22Rv1 (cell line): ENCODE results near the gene TRIM33.

ENCODE experiments used
- ZFX ChIP-seq: fragments of 450-650 bp; IDR thresholded peaks from 2 replicates; pipeline ENCODE4 v1.6.1; 2017; ENCODE audit warnings: antibody characterized with exemption, borderline replicate concordance
- TF ChIP-seq, protein P1 (sequence below): fragments of 450-650 bp; IDR thresholded peaks from 2 replicates; pipeline ENCODE4 v1.5.1; 2017; ENCODE audit warnings: mild to moderate bottlenecking

DNA sequence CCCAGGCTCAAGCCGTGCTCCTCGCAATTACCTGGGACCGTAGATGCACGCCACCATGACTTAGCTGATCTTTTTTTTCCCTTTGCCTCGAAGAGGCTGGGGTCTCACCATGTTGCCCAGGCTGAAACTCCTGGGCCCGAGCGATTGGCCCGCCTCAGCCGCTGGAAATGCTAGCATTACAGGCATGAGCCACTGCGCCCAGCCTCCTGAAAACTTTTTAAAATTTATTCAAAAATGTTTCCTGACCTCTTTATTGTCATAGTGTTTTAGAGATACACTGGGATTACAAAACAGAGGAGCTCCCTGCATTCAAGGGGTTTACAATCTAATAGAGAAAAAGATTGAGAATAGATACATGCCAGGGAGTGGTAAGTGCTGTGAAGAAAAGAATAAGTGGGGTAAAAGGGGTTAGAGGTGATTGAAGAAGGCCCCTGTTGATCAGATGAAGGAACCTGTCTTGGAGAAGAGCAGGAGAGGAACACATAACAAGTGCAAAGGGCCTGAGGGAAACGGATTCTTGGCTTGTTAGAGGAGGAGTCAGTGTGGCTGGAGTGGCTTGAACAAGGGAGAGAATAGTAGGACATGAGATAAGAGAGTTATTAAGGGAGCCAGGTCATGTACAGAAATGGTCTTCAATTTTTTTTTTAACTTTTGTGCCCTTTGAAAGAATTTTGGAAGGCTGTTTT, 1.7 kb upstream of the TRIM33 start:
- TF ChIP-seq, protein P1, sequence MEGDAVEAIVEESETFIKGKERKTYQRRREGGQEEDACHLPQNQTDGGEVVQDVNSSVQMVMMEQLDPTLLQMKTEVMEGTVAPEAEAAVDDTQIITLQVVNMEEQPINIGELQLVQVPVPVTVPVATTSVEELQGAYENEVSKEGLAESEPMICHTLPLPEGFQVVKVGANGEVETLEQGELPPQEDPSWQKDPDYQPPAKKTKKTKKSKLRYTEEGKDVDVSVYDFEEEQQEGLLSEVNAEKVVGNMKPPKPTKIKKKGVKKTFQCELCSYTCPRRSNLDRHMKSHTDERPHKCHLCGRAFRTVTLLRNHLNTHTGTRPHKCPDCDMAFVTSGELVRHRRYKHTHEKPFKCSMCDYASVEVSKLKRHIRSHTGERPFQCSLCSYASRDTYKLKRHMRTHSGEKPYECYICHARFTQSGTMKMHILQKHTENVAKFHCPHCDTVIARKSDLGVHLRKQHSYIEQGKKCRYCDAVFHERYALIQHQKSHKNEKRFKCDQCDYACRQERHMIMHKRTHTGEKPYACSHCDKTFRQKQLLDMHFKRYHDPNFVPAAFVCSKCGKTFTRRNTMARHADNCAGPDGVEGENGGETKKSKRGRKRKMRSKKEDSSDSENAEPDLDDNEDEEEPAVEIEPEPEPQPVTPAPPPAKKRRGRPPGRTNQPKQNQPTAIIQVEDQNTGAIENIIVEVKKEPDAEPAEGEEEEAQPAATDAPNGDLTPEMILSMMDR: no peak
- TF ChIP-seq ZFX: no peak
